ENCODE measurements around the gene CADPS2.

GRCh38 chr7:122847871-122848473 lies 38.3 kb downstream of the CADPS2 start:
- TF ChIP-seq CTCF (IDR thresholded peaks at IDR 0.05; ENCODE audit: borderline replicate concordance, extremely low read depth, low read length, poor library complexity, severe bottlenecking) (no peak), EZH2 (IDR thresholded peaks at IDR 0.05; ENCODE audit: borderline replicate concordance, low read depth, low read length, severe bottlenecking) (no peak)
